Activated effector memory CD4-positive, alpha-beta T cell treated with Interleukin-2 at 50 U/mL for 16 hours (primary cell): ENCODE measurements around the gene ZFAND4.
"Not testable (repeated sequence)": the region's sequence is repeated elsewhere in the genome, so short reads cannot be mapped to it uniquely, and the experiment has no call there.

Experiments
- DNase-seq: peaks from one replicate; pipeline ENCODE4 v3.0.0-alpha.2; 2020

The ZFAND4 gene

GRCh38 chr10:45586028-45586824, 86.3 kb downstream of the ZFAND4 start:
- no peak for DNase-seq

GRCh38 chr10:45585131-45585530, 87.4 kb downstream of the ZFAND4 start:
- no peak for DNase-seq

DNA sequence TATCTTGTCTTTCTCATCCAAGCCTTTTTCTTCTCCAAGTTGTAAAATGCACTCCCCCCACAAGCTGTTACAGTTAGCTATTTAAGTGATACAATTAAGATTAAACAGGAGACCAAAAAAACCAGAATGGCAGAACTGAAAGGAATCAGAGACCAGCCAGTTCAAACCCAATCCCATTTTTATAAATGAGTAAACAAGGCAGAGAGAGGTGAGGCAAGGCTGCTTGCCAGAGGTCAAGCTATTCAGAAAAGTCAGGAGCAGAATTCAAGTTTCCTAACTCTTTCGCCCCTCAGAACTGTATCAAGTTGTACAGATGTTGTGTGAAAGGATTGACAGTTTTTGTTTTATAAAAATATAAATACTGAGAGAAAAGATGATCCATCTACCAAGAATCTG, 90.2 kb downstream of the ZFAND4 start:
- DNase-seq, result no peak

- no peak for DNase-seq
Measured at GRCh38 chr10:45581582-45582385, 90.8 kb downstream of the ZFAND4 start.

DNA sequence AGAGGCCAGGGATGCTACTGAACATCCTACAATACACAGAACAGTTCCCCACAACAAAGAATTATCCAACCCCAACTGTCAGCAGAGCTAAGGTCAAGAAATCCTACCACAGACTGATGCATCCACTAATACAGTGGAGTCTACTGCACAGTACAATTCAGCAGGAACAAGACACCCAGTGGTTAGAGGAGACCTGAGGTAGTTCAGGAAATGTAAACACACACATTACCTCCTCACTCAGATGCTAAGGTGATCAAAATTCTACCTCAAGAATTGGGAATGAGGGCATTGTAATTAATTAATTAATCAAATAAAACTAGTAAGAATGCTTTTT, 91.4 kb downstream of the ZFAND4 start:
- no peak for DNase-seq

DNA sequence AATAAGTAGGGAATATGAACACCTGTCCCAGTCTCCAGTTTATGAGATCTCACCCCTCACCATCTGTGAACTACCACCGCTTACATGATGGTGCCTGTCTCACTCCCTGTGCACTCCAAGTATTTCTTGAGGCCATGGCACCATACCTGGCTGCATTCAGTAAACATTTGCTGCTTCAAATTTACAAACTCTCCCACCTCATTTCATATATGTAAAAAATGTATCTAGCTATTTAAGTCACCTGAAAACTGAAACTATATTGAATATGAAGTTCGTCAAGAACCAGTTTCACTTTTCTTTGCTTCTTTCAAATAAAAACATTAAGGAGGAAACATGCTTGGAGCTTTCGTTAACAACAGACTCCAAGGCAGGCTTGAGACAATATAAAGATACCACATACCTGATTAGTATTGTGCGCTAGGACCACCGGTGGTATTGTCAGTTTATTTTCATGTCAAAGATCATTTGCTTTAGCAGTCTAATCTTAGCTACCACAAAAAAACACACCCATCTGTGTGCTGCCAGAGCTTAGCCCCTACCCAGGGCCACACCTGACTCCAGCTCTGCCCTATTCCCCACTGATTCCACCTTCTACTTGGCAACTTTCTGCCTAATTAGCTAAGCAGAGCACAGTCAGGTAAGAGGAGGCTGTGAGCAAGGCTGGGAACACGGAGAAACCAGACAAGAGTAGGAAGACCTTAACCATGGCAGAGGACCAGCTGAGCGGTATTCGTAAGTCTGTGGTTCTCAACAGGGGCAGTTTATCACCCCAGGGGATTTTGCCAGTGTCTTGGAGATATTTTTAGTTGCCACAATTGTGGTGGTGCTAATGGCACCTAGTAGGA, 92.0 kb downstream of the ZFAND4 start:
- DNase-seq, result no peak

DNA sequence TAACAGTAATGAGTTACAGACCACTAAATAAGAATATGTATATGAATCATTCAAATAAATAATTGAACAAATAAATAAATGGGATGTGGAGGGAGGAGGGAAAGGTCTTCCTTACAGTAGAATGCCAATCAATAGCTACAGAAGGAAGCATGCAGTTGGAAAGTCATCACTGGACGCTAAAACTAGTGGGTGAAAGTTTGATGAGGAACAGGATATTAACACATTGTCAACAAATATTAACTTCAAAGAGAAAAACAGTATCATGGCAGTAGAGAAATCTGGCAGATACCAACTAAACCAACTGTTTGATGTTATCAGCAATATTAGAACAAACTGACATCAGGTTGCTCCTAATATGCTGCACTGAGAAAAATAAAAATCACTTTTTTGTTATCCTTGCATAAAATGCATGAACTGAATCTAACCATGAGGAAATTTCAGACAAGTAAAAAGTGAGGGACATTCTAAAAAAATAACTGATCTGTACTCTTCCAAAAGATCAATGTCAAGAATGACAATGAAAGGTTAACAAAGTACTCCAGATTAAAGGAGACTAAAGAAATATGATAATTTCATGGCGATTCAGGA, 94.1 kb downstream of the ZFAND4 start:
- no peak for DNase-seq

DNA sequence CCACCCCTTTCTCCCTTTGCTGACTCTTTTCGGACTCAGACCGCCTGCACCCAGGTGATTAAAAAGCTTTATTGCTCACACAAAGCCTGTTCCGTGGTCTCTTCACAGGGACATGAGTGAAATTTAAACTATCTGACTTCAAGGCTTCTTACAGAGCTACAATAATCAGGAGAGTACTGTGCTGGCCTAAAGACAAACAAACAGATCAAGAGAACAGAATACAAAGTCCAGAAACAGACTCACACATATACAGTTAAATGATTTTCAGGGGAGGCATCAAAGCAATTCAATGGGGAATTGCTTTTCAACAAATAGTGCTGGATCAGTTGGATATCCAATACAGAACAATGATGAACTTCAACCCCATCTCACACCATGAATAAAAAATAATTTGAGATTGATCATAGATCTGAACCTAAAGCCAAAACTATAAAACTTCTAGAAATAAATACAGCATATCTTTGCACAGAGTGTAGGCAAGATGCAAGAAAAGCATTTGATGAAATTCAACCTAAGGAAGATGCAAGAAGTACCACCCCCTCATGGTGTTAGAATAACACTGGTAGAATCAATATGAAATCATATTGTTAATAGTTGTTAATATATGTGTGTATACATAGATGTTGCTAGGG, 96.5 kb downstream of the ZFAND4 start:
- DNase-seq, result no peak

- not testable (repeated sequence) for DNase-seq
Measured at GRCh38 chr10:45575032-45575761, 97.4 kb downstream of the ZFAND4 start.

DNA sequence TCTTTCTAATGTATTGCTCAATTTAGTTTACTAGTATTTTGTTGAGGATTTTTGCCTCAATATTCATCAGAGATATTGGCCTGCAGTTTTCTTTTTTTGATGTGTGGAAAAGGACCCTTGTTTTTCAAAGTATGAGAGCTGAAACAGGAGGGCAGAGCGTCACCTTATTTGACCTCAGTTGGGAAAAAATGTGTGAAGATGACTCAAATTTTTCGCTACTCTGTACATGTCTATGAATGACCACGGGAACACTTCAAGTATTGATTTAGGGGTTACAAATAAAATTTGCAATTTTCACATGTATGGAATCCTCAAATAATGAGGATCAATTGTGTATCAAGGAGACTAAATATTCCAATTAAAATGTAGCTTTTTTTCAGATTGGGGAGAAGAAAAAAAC, 103.1 kb downstream of the ZFAND4 start:
- no peak for DNase-seq

GRCh38 chr10:45566415-45566814, 106.2 kb downstream of the ZFAND4 start:
- no peak for DNase-seq
